Measurements from ENCODE around the gene HCCS.

The HCCS gene

DNA sequence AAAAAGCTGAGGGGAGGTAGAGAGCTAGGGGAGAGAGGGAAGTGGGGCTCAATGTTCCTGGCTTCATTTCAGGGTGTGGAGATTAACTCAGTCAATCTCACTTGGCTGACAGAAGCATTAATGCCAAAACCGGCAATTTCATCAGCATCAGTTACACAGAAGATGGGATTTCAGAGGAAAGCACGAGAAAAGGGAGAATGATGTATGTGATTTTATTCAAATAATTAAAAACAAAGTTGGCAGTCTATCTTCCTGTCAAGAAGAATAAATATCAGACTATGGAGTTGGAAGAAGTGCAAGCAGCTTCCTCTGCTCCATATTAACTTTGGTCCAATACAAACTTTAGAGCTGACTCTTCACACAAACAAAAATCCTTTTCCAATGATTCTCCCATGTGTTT lies 29.6 kb upstream of the HCCS start:
- Histone ChIP-seq H3K9ac (ENCODE audit: low read length) (no peak overlapping the region), H3K4me1 (ENCODE audit: insufficient read depth, low read length, severe bottlenecking) (no peaks in the 10 kb centered on the region), H3K27me3 (ENCODE audit: insufficient read depth, low read length) (no peaks in the 10 kb centered on the region), H3K36me3 (ENCODE audit: insufficient read depth, low read length) (no peaks in the 10 kb centered on the region), H3K9me3 (ENCODE audit: low read length) (no peaks in the 10 kb centered on the region), H2AFZ (ENCODE audit: low read length) (no peak overlapping the region), H3F3A (ENCODE audit: insufficient read depth, low read length) (no peaks in the 10 kb centered on the region), H3K4me3 (ENCODE audit: low read depth, low read length, poor library complexity, severe bottlenecking) (no peak overlapping the region), H3K27ac (ENCODE audit: low read depth, low read length, poor library complexity, severe bottlenecking) (no peak overlapping the region), H3K79me2 (ENCODE audit: insufficient read depth, low read length) (no peaks in the 10 kb centered on the region), H3K9me2 (ENCODE audit: low read depth, low read length) (no peaks in the 10 kb centered on the region), H3K4me2 (ENCODE audit: low read length) (no peak overlapping the region), H4K20me1 (ENCODE audit: insufficient read depth, low read length) (no peaks in the 10 kb centered on the region)
- TF ChIP-seq CTCF (IDR thresholded peaks at IDR 0.05; ENCODE audit: low read length) (no peak), EZH2 (IDR thresholded peaks at IDR 0.05; ENCODE audit: borderline replicate concordance, low read length) (no peak)

GRCh38 chrX:11085305-11085704 lies 25.8 kb upstream of the HCCS start:
- H3K27ac ChIP-seq (ENCODE audit: low read depth, low read length, poor library complexity, severe bottlenecking) = no peak overlapping the region
- no peak overlapping the region for H3K9ac ChIP-seq (ENCODE audit: low read length)
- H3K9me2 ChIP-seq (ENCODE audit: low read depth, low read length) = no peaks in the 10 kb centered on the region
- no peak overlapping the region for H3K4me3 ChIP-seq (ENCODE audit: low read depth, low read length, poor library complexity, severe bottlenecking)
- no peaks in the 10 kb centered on the region for H3K27me3 ChIP-seq (ENCODE audit: insufficient read depth, low read length)
- H3K79me2 ChIP-seq (ENCODE audit: insufficient read depth, low read length) = no peaks in the 10 kb centered on the region
- no peak overlapping the region for H2AFZ ChIP-seq (ENCODE audit: low read length)
- H4K20me1 ChIP-seq (ENCODE audit: insufficient read depth, low read length) = no peaks in the 10 kb centered on the region
- no peaks in the 10 kb centered on the region for H3F3A ChIP-seq (ENCODE audit: insufficient read depth, low read length)
- H3K4me2 ChIP-seq (ENCODE audit: low read length) = no peak overlapping the region
- H3K4me1 ChIP-seq (ENCODE audit: insufficient read depth, low read length, severe bottlenecking) = no peaks in the 10 kb centered on the region
- no peaks in the 10 kb centered on the region for H3K9me3 ChIP-seq (ENCODE audit: low read length)
- no peaks in the 10 kb centered on the region for H3K36me3 ChIP-seq (ENCODE audit: insufficient read depth, low read length)
- TF ChIP-seq CTCF (IDR thresholded peaks at IDR 0.05; ENCODE audit: low read length) = no peak
- TF ChIP-seq EZH2 (IDR thresholded peaks at IDR 0.05; ENCODE audit: borderline replicate concordance, low read length) = no peak

DNA sequence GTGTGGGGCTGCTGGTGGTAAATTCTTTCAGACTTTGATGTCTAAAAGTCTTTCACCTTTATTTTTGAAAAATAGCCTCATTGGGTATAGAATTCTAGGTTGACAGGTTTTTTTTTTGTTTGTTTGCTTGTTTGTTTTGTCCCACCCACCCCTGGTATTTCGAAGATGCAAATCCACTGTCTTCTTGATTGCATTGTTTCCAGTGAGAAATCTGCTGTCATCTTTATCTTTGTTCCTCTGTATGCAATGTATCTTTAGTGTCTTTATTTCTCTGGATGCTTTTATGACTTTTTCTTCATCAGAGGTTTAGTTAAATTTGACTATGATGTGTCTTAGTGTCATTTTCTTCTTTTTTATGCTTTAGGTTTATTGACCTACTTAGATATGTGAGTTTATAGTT lies 21.3 kb upstream of the HCCS start:
- Histone ChIP-seq H3K27me3 (ENCODE audit: insufficient read depth, low read length) (no peaks in the 10 kb centered on the region), H4K20me1 (ENCODE audit: insufficient read depth, low read length) (no peaks in the 10 kb centered on the region), H3K27ac (ENCODE audit: low read depth, low read length, poor library complexity, severe bottlenecking) (no peak overlapping the region), H3K4me1 (ENCODE audit: insufficient read depth, low read length, severe bottlenecking) (no peaks in the 10 kb centered on the region), H2AFZ (ENCODE audit: low read length) (no peak overlapping the region), H3K9me3 (ENCODE audit: low read length) (no peaks in the 10 kb centered on the region), H3K9me2 (ENCODE audit: low read depth, low read length) (no peaks in the 10 kb centered on the region), H3K4me3 (ENCODE audit: low read depth, low read length, poor library complexity, severe bottlenecking) (no peak overlapping the region), H3K9ac (ENCODE audit: low read length) (no peak overlapping the region), H3K79me2 (ENCODE audit: insufficient read depth, low read length) (no peaks in the 10 kb centered on the region), H3F3A (ENCODE audit: insufficient read depth, low read length) (no peaks in the 10 kb centered on the region), H3K4me2 (ENCODE audit: low read length) (no peak overlapping the region), H3K36me3 (ENCODE audit: insufficient read depth, low read length) (no peaks in the 10 kb centered on the region)
- TF ChIP-seq CTCF (IDR thresholded peaks at IDR 0.05; ENCODE audit: low read length) (no peak), EZH2 (IDR thresholded peaks at IDR 0.05; ENCODE audit: borderline replicate concordance, low read length) (no peak)

All from OCI-LY1 (cell line).